Stimulated activated CD4-positive, alpha-beta T cell treated with anti-CD3 and anti-CD28 coated beads, TNF-alpha, amount 100 ng/mL, for 1 hour (primary cell): Measurements from ENCODE around the gene TMEM179B.
"Not testable (repeated sequence)": the region's sequence is repeated elsewhere in the genome, so short reads cannot be mapped to it uniquely, and the experiment has no call there.

Experiments used
- DNase-seq, 3 donors: peaks; one replicate each; pipeline ENCODE4 v3.0.0-alpha.2; 2020; ENCODE audit warnings: low read depth in 3 of 3, low spot score in 1 of 3

Gene TMEM179B

DNA sequence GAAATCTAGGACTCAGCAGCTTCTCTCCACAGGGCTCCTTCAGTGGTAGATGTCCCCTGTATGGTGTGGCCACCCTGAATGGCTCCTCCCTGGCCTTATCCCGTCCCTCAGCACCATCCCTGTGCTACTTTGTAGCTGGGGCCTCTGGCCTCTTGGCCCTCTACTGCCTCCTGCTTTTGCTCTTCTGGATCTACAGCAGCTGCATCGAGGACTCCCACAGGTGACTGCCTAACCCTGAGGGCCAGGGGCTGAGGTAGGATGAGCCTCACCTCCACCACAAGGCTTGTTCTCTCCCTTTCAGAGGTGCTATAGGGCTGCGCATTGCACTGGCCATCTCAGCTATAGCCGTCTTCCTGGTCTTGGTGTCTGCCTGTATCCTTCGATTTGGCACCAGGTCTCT is 1.8 kb downstream of the TMEM179B start:
- no peak for DNase-seq

- DNase-seq, result no peak
Observed at GRCh38 chr11:62789576-62789975, 2.4 kb downstream of the TMEM179B start.

- peak; percentile 72 to 87 (median 73) for DNase-seq
Observed at GRCh38 chr11:62791501-62792201, 4.4 kb downstream of the TMEM179B start, which contains the start of gene TMEM223. Gene TMEM223 (minus strand): TSS chr11:62792006. CDS start chr11:62791994, 12 bp downstream.

DNA sequence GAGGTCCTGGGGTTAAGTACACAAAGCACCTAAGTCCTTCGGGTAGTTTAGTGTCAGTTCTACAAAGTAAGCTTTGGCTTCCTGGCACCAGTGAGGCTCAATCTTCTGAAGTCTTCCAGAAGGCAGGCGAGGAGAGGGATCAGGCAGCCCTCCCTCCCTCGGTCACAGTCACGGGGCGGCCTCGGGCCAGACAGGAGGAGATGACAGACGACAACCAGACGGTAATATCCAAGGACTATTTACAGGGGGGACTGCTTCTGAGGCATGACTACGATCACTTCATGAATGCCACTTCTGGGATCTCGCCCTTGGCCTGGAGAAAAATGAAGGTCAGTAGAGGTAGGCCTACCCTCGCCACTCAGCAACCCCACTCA is 5.0 kb downstream of the TMEM179B start:
- DNase-seq, result no peak

- DNase-seq, result no peak
Observed at GRCh38 chr11:62794201-62794775, 7.1 kb downstream of the TMEM179B start.

DNA sequence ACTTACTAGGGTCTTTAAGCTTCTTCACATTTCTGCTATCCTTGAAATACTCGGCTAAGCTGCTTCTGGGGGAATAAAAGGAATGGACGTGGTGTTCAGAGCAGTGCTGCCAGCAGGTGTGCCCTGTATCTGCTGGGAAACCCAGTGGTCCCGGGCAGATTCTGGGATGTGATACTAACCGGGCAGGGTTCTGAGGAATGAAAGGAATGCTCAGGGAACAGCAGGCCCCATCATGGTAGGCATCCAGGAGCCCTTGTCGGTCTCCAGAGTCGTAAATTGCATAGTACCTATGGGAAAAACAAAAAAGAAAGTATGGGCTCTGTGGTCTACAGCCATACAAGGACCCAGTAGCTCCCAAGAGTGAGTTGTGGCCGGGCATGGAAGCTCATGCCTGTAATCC is 9.1 kb downstream of the TMEM179B start:
- no peak for DNase-seq

DNA sequence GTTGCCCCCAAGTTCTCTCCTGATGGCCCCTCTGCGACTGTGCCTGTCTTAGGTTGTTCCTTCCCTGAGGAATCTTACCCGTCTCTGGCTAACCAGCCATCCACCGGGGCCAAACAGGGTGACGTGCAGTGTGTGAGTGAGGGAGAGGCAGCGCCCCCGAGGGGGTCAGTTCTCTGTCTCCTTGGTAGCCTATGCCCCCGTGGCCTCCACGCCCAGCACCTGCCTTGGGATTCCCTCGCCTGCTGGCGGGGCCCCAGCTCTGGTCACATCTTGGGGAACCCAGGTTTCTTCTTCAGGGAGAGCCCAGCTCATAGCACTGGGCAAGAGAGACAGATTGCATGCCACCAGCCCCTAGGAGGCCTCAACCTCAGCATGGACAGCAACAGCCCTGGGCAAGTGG is 12.3 kb downstream of the TMEM179B start:
- DNase-seq, result no peak

- DNase-seq, result no peak
Observed at GRCh38 chr11:62801071-62801470, 13.9 kb downstream of the TMEM179B start.

- DNase-seq, result no peak
Observed at GRCh38 chr11:62804310-62805075, 17.3 kb downstream of the TMEM179B start.

GRCh38 chr11:62805076-62805892 is 18.1 kb downstream of the TMEM179B start, which contains the start of gene NXF1:
Gene NXF1 (minus strand): TSS chr11:62805440. CDS start chr11:62805356, 84 bp downstream.
- DNase-seq, result peak; percentile 89 to 97 (median 96)

DNA sequence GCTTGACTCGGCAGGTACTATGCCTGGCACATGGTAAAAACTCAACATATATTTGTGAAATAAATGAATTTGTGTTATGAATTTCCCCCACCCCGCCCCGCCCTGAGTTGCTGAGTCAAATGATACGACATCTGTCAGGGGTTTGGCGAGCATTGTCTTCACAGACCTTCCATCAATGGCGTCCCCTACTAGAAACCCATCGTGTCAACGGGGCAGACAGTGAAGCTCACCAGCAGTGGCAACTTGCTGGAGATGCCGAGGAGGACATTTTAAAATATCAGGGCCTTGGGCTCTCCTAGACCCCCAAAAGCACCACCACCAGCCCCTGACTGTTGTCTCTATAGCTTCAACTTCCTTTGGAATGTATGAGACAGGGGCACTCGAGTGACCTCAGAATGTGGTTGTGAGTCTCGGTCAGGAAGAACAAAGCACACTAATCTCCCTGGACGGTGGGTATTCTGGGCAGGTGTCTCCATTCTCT is 18.8 kb downstream of the TMEM179B start:
- peak in 1 of 3 donors; percentile 8 for DNase-seq

DNA sequence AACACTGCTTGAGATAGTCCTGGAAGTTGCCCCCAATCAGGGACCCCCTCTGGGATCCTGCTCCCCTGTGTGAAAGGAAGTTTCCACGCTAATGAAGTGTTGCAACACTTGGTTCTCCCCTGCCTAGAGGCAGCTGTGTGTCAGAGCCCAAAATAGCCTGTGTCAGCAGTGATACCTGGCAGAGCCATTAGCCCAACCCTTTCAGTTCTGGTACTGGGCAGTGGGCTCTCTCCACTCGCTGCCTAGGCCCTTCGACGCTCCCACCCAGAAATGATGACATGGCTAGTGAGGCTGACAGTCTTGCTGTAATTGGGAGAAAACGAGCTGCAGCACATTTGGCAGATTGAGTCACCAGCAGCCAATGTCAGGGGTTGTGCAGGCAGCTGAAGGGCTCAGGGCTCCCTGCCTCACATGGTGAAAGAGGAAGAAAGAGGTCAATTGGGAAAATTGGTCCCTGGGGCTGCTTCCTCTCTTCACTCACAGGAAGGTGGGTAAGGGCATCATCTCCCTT is 19.5 kb downstream of the TMEM179B start:
- DNase-seq, result no peak

- no peak for DNase-seq
Observed at GRCh38 chr11:62810748-62811147, 23.5 kb downstream of the TMEM179B start.

- DNase-seq, result no peak
Observed at GRCh38 chr11:62811659-62812058, 24.5 kb downstream of the TMEM179B start.

DNA sequence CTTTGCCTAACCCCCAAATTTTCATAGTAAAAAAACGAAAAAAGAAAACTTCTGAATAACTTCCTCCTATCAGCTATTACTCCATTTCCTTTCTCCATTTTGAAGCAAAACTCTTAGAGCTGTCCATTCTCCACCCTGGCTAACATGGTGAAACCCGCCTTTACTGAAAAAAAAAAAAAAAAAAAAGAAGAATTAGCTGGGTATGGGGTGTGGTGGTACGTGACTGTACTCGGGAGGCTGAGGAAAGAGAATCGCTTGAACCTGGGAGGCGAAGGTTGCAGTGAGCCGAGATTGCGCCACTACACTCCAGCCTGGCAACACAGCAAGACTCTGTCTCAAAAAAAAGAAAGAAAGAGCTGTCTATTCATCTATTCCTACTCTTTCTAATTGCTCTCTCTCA is 29.4 kb downstream of the TMEM179B start:
- no peak for DNase-seq

- no peak for DNase-seq
Observed at GRCh38 chr11:62817129-62817528, 29.9 kb downstream of the TMEM179B start.

GRCh38 chr11:62823677-62824076 is 36.5 kb downstream of the TMEM179B start:
- no peak for DNase-seq

DNA sequence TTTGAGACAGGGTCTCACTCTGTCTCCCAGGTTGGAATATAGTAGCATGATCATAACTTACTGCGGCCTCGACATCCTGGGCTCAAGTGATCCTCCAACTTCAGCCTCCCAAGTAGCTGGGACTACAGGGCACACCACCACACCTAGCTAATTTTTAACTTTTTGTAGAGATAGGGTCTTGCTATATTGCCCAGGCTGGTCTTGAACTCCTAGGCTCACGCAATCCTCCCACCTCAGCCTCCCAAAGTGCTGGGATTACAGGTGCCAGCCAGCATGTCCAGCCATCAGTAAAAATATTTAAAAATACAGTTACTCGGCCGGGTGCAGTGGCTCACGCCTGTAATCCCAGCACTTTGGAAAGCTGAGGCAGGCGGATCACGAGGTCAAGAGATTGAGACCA is 40.9 kb downstream of the TMEM179B start:
- not testable (repeated sequence) for DNase-seq

GRCh38 chr11:62830904-62831519 is 43.8 kb downstream of the TMEM179B start:
- DNase-seq, result no peak
